ENCODE measurements around the gene HDAC11.

GRCh38 chr3:13555753-13556152 is 75.6 kb downstream of the HDAC11 start:
- TF ChIP-seq POLR2AphosphoS5 (IDR thresholded peaks at IDR 0.05; ENCODE audit: borderline replicate concordance, low read depth, low read length) (no peak), EZH2 (IDR thresholded peaks at IDR 0.05) (no peak), FOXP2 (optimal IDR thresholded peaks at IDR 0.05; ENCODE audit: control extremely low read depth, extremely low read length, insufficient read depth) (no peak)
